GM13977 (cell line): Measurements from ENCODE around the gene ADAMTS18.
A peak's percentile ranks its signal among the peaks of the same experiment; 100 is the strongest.

Experiments
- DNase-seq: peaks from one replicate; pipeline ENCODE4 v3.0.0; 2012; ENCODE audit warnings: low spot score
- CTCF ChIP-seq: IDR thresholded peaks from 2 replicates; pipeline ENCODE4 v1.5.1; 2012; ENCODE audit warnings: mild to moderate bottlenecking, control low read depth; ENCODE audit not compliant: insufficient read depth; ENCODE audit errors: extremely low read depth, missing control alignments
- in situ Hi-C: fragments of 300-500 bp; cut with MboI; formaldehyde crosslinking; loops from one replicate; pipeline ENCODE4 v1.12.0; 2022; ENCODE audit warnings: low sequenced_read_pairs, low pct_unique_long_range_greater_than_20kb, mixed read lengths, inconsistent platforms; ENCODE audit not compliant: unreplicated experiment

The ADAMTS18 gene

GRCh38 chr16:77317059-77317458 is 117.8 kb downstream of the ADAMTS18 start:
- in situ Hi-C loops = no loop called here
- TF ChIP-seq CTCF = no peak
- no peak for DNase-seq

DNA sequence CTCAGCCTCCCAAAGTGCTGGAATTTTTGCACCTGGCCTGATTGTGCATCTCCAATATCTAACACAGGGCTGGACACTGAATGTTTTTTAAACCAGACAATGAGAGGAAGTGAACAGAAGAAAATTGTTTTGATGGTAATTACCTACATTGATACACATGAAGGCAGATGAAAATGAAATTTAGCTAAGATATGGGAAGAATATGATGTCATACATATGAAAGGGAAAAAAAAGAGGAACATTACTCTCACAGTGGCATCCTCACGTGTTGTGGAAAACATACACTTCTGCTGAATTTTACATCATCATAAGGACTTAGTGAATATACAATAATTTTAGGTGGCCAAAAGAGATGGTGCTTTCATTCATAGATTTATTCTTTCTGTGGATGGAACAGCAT is 124.0 kb downstream of the ADAMTS18 start:
- TF ChIP-seq CTCF = no peak

GRCh38 chr16:77308163-77308561 is 126.7 kb downstream of the ADAMTS18 start:
- no peak for DNase-seq
- in situ Hi-C loops = no loop called here
- no peak for TF ChIP-seq CTCF

More for the DNA sequence above, 124.0 kb downstream of the ADAMTS18 start:
- DNase-seq = no peak
- in situ Hi-C loops = no loop called here

DNA sequence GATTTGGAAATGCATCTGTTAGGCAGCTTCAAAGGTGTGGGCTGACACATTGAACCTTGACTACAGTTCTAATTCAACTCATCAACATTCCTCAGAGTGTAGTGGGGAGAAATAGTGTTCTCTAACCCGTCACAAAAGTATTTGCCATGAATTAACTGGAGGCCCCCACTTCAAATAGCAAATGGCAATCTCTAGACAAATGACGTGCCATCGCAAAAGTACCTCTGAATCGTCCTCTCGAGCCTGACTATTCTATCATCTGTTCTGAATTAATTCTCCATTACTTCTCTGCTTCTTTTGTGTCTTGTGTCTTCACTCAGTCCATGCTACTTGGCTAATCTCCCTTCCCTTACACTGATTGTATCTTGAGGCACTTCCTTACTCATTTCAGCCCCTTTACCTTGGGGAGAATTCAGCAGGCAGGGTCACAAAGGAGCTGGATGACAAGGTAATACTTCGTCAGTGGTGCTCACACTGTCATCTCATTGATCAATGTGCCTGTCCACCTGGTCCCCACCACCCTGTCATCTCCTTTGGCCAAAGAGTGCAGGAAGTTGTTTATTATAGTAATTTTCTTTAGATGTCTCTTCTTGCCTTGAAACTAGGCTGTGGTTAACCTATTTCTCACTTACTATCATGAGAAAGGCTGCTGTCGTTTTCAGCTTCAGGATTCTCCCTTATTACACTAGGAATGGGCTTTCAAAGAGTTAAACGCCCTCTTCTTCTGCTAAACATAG is 127.2 kb downstream of the ADAMTS18 start:
- TF ChIP-seq CTCF = no peak
- in situ Hi-C loops = no loop called here
- peak; percentile 9 for DNase-seq

DNA sequence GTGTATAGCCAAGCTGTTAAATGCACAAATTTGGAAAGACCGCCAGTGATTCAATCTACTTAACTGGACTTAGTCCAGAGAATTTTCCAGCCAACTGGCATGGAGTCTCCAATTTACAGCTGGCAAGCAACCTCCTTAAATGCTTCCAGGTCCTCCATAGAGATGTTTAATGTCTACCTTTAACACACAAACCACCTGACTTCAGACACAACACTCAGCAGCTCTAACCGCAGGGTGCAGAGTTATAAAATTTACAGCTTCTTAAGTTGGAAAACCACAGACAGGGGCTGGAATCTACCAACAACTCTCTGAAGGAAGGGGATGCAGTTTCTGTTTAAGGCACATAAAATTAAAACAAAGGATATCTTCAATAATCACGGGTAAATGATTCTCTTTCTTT is 128.8 kb downstream of the ADAMTS18 start:
- no peak for TF ChIP-seq CTCF
- no peak for DNase-seq
- in situ Hi-C loops = no loop called here

DNA sequence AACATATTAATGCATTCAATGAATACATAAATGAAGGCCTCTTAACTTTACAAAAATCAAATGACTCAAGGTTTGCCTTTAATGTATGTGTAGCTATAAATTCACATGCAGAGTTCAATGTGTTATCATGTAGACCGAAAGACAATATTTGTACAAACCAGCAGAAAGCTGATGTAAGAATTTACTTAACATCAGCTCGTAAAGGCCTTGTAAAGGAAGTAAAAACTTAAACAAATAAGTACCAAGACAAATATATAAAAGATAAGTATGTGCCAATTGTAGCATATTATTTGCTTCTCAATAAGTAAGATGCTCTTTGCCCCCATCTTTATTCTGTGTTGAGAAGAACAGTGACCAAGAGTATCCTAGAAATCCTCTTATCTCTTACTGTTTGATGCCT is 130.0 kb downstream of the ADAMTS18 start:
- DNase-seq = no peak
- no peak for TF ChIP-seq CTCF
- in situ Hi-C loops = no loop called here
